OCI-LY3 (cell line): ENCODE data around the gene CEP112.

ENCODE experiments used
- H2AFZ ChIP-seq: fragments of 200-600, 300-600 bp; shearing (Covaris generic); 2 replicates; pipeline ENCODE4 v1.6.0; 2014; ENCODE audit warnings: antibody characterized with exemption, low read depth, low read length
- H3K27ac ChIP-seq: fragments of 200-600, 300-600 bp; sonication (generic); 2 replicates; pipeline ENCODE4 v1.5.1; 2014; ENCODE audit warnings: mild to moderate bottlenecking, low read length, moderate library complexity, mixed read lengths
- H3K27me3 ChIP-seq: fragments of 200-600, 300-600 bp; sonication (generic); 2 replicates; pipeline ENCODE4 v1.6.1; 2014; ENCODE audit warnings: low read depth, low read length, mixed read lengths
- H3K36me3 ChIP-seq: fragments of 200-600, 300-600 bp; sonication (generic); replicated peaks from 2 replicates; pipeline ENCODE3; 2014; ENCODE audit warnings: low read depth, low read length, mixed read lengths
- H3K4me1 ChIP-seq: fragments of 300-600, 200-600 bp; sonication (generic); 2 replicates; pipeline ENCODE4 v1.6.1; 2014; ENCODE audit warnings: low read length, mixed read lengths
- H3K4me2 ChIP-seq: fragments of 200-600, 300-600 bp; sonication (generic); 2 replicates; pipeline ENCODE4 v1.6.1; 2014; ENCODE audit warnings: low read length, mixed read lengths
- H3K4me3 ChIP-seq: fragments of 300-600, 200-600 bp; sonication (generic); 2 replicates; pipeline ENCODE4 v1.5.1; 2014; ENCODE audit warnings: antibody characterized with exemption, mild to moderate bottlenecking, low read length, moderate library complexity
- H3K79me2 ChIP-seq: fragments of 300-600, 200-600 bp; shearing (Covaris generic); 2 replicates; pipeline ENCODE4 v1.6.1; 2014; ENCODE audit warnings: mild to moderate bottlenecking, low read length, mixed read lengths
- H3K9ac ChIP-seq: fragments of 300-600, 200-600 bp; shearing (Covaris generic); 2 replicates; pipeline ENCODE4 v1.6.0; 2014; ENCODE audit warnings: mild to moderate bottlenecking, low read length, moderate library complexity
- H3K9me3 ChIP-seq: fragments of 200-600, 300-600 bp; shearing (Covaris generic); 2 replicates; pipeline ENCODE4 v1.6.1; 2014; ENCODE audit warnings: low read length, mixed read lengths; ENCODE audit not compliant: insufficient read depth
- H4K20me1 ChIP-seq: fragments of 200-600, 300-600 bp; sonication (generic); 2 replicates; pipeline ENCODE4 v1.6.1; 2016; ENCODE audit warnings: low read length, mixed read lengths; ENCODE audit not compliant: insufficient read depth
- CTCF ChIP-seq: fragments of 200-600, 300-600 bp; sonication (generic); IDR thresholded peaks from 2 replicates; pipeline ENCODE4 v1.5.1; 2014; ENCODE audit warnings: antibody characterized with exemption, low read length, low read depth
- EZH2phosphoT487 ChIP-seq: fragments of 200-600 bp; shearing (Covaris generic); IDR thresholded peaks from 2 replicates; pipeline ENCODE4 v1.6.1; 2018; ENCODE audit warnings: antibody characterized with exemption, mixed run types, low read depth

CEP112 gene

DNA sequence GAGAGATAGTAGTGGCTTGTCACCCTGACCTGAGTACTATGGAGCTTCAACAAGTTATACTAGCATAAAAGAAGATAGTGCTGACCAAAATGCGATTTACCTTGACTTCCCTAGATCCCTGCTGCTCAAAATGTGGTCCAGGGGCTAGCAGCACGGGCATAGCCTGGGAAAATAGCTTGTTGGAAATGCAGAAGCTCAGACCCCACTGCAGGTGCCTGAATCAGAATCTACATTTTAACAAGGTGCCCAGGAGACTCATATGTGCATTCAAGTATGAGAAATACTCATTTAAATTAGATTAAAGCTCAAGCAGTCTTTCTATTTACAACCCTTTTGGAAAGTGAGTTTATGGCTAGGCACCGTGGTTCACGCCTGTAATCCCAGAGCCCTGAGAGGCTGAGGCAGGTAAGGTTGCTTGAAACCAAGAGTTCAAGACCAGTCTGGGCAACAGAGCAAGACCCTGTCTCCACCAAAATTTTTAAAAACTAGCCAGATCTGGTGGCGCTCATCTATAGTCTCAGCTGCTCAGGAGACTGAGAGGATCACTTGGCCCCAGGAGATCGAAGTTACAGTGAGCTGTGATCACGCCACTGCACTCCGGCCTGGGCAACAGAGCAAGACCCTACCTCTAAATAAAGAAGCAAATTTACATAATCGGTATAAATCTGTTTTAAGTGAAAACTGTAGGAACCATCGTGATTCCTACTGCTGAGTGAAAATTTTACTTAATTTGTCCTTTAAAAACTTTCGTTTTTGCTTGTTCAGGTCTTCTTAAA, 30.0 kb upstream of the CEP112 start:
- Histone ChIP-seq H3K4me2 (no peak overlapping the region), H3K79me2 (no peaks in the 10 kb centered on the region), H3K4me3 (no peak overlapping the region), H3K36me3 (no peaks in the 10 kb centered on the region), H3K9me3 (no peaks in the 10 kb centered on the region), H3K27me3 (peaks cover 25% of the 10 kb centered on the region), H2AFZ (no peak overlapping the region), H3K4me1 (no peaks in the 10 kb centered on the region), H4K20me1 (no peaks in the 10 kb centered on the region), H3K27ac (no peak overlapping the region), H3K9ac (no peak overlapping the region)
- TF ChIP-seq EZH2phosphoT487, result no peak
- no peak for TF ChIP-seq CTCF

GRCh38 chr17:66221343-66221742, 29.4 kb upstream of the CEP112 start:
- no peak overlapping the region for H3K4me3 ChIP-seq
- no peaks in the 10 kb centered on the region for H4K20me1 ChIP-seq
- no peak overlapping the region for H2AFZ ChIP-seq
- no peak overlapping the region for H3K27ac ChIP-seq
- H3K9ac ChIP-seq, result no peak overlapping the region
- no peaks in the 10 kb centered on the region for H3K79me2 ChIP-seq
- TF ChIP-seq CTCF (no peak), EZH2phosphoT487 (no peak)
- peaks cover 25% of the 10 kb centered on the region for H3K27me3 ChIP-seq
- no peaks in the 10 kb centered on the region for H3K4me1 ChIP-seq
- no peak overlapping the region for H3K4me2 ChIP-seq
- H3K9me3 ChIP-seq, result no peaks in the 10 kb centered on the region
- no peaks in the 10 kb centered on the region for H3K36me3 ChIP-seq

DNA sequence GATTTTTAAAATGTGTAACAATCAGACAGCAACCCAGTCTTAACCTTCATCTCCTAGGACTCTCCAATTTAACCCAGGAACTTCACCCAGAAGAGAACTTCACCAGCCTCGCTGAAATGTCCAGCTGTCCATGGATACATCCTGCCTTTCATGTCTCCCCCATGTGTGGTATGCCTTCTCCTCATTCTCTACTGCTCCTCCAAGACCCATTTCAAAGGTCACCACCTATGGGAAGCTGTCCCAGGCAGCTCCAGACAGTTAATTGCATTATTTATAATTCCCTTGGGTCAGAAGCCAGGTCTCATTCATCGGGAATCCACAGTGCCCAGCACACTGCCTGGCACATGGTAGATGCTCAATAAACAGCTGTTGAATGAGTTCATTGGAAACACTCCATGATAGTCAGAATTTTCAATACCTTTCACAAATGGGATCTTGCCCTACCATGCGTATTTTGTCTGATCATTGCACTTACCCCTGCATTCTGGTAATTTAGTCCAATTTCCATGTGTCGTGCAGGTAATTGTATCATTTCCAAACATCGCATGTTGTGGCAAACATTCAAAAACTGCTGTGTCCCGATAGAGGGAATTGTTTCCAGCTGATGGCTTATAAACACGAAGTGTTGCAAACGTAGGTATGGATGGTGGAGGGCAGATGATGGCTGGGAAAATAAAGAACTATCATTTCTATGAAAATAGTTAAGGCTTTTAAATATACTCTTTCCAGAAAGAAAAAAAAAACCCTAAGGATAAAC, 28.3 kb upstream of the CEP112 start:
- TF ChIP-seq EZH2phosphoT487, result no peak
- Histone ChIP-seq H3K4me1 (no peaks in the 10 kb centered on the region), H3K36me3 (no peaks in the 10 kb centered on the region), H3K4me2 (no peak overlapping the region), H3K4me3 (no peak overlapping the region), H4K20me1 (no peaks in the 10 kb centered on the region), H3K79me2 (no peaks in the 10 kb centered on the region), H3K27ac (no peak overlapping the region), H3K9ac (no peak overlapping the region), H3K9me3 (no peaks in the 10 kb centered on the region), H2AFZ (no peak overlapping the region), H3K27me3 (peaks cover 29% of the 10 kb centered on the region)

DNA sequence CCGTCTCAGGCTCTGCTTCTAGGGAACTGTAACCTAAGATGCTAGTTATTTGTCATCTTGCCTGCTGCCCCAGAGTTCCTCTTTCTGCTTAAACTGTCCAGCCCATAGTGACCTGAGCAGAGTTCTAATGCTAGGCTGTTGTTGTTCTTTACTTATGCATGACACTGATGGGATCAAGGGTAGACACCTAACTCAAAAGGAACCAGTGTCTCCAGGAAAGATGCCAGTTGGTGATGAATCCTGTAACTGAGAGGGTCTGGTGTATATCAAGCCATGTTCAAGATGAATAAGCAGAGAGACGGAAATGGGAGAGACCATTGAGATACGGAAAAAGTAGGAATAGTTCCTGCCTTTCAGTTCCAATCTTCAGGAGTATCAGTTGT, 23.6 kb upstream of the CEP112 start:
- no peaks in the 10 kb centered on the region for H4K20me1 ChIP-seq
- no peak overlapping the region for H2AFZ ChIP-seq
- TF ChIP-seq EZH2phosphoT487 (no peak), CTCF (no peak)
- H3K36me3 ChIP-seq, result no peaks in the 10 kb centered on the region
- H3K9me3 ChIP-seq, result no peaks in the 10 kb centered on the region
- H3K79me2 ChIP-seq, result no peaks in the 10 kb centered on the region
- H3K27ac ChIP-seq, result no peak overlapping the region
- no peak overlapping the region for H3K4me2 ChIP-seq
- peaks cover 21% of the 10 kb centered on the region for H3K27me3 ChIP-seq
- no peak overlapping the region for H3K9ac ChIP-seq
- H3K4me1 ChIP-seq, result no peaks in the 10 kb centered on the region
- H3K4me3 ChIP-seq, result no peak overlapping the region
